Skeletal muscle satellite cell (primary cell): ENCODE results near the gene SOWAHC.
"Not testable (repeated sequence)": the region's sequence is repeated elsewhere in the genome, so short reads cannot be mapped to it uniquely, and the experiment has no call there.

Source experiments
- H3K27me3 ChIP-seq: 2 replicates; pipeline ENCODE4 v1.7.0; 2013; ENCODE audit warnings: low read length; ENCODE audit not compliant: control insufficient read depth, insufficient read depth
- H3K36me3 ChIP-seq: 2 replicates; pipeline ENCODE4 v1.7.0; 2013; ENCODE audit warnings: mild to moderate bottlenecking, control low read depth, low read length; ENCODE audit not compliant: insufficient read depth
- H3K4me1 ChIP-seq: 2 replicates; pipeline ENCODE4 v1.7.0; 2013; ENCODE audit warnings: low read length; ENCODE audit not compliant: control insufficient read depth, insufficient read depth
- H3K4me2 ChIP-seq: 2 replicates; pipeline ENCODE4 v1.7.0; 2013; ENCODE audit warnings: mild to moderate bottlenecking, low read length
- H3K4me3 ChIP-seq: 2 replicates; pipeline ENCODE4 v1.7.0; 2013; ENCODE audit warnings: low read length
- H3K9ac ChIP-seq: 2 replicates; pipeline ENCODE4 v1.7.0; 2013; ENCODE audit warnings: mild to moderate bottlenecking, low read depth, low read length, moderate library complexity
- H3K9me3 ChIP-seq: replicated peaks from 2 replicates; pipeline ENCODE4 v1.7.0; 2013; ENCODE audit warnings: mild to moderate bottlenecking, control low read depth, low read length

SOWAHC gene

DNA sequence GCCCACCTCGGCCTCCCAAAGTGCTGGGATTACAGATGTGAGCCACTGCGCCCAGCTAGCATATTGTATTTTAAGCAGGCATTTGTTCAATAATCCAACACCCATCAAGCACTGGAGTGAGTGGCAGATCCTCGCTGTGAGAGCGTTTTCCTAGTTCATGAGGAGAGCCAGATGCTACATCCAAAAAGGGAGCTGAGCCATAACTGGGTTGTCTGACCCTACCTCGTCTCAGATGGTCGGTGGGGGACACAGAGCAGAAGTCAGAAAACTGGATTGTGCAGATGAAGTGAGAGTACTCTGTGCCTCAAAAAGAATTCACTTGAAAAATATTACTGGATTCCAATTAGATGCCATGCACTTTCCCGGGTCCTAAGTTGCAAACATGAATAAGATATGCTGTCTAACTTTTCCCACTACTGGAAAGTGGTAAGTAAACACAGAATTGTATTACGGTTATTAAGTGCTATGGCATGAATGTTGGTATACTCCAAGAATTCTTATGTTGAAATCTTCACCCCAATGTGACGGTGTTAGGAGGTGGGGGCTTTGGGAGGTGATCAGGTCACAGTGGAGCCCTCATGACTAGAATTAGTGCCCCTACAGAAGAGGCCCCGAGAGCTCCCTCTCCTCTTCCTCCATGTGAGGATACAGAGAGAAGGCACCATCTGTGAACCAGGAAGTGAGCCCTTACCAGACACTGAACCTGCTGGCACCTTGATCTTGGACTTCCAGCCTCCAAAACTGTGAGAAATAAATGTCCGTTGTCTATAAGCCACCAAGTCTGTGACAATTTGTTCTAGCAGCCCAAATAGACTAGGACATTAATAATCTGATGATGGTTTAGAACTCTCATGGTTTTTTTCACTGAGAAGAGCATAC is 21.5 kb downstream of the SOWAHC start:
- H3K4me1 ChIP-seq: no peaks in the 10 kb centered on the region
- no peaks in the 10 kb centered on the region for H3K9me3 ChIP-seq
- no peak overlapping the region for H3K4me2 ChIP-seq
- no peaks in the 10 kb centered on the region for H3K36me3 ChIP-seq
- H3K4me3 ChIP-seq: no peak overlapping the region
- H3K27me3 ChIP-seq: peaks cover 28% of the 10 kb centered on the region
- H3K9ac ChIP-seq: no peak overlapping the region

GRCh38 chr2:109636317-109636716 is 22.2 kb downstream of the SOWAHC start:
- H3K27me3 ChIP-seq: peaks cover 28% of the 10 kb centered on the region
- H3K9me3 ChIP-seq: no peaks in the 10 kb centered on the region
- H3K4me2 ChIP-seq: no peak overlapping the region
- H3K4me3 ChIP-seq: no peak overlapping the region
- H3K9ac ChIP-seq: no peak overlapping the region
- no peaks in the 10 kb centered on the region for H3K36me3 ChIP-seq
- H3K4me1 ChIP-seq: no peaks in the 10 kb centered on the region

DNA sequence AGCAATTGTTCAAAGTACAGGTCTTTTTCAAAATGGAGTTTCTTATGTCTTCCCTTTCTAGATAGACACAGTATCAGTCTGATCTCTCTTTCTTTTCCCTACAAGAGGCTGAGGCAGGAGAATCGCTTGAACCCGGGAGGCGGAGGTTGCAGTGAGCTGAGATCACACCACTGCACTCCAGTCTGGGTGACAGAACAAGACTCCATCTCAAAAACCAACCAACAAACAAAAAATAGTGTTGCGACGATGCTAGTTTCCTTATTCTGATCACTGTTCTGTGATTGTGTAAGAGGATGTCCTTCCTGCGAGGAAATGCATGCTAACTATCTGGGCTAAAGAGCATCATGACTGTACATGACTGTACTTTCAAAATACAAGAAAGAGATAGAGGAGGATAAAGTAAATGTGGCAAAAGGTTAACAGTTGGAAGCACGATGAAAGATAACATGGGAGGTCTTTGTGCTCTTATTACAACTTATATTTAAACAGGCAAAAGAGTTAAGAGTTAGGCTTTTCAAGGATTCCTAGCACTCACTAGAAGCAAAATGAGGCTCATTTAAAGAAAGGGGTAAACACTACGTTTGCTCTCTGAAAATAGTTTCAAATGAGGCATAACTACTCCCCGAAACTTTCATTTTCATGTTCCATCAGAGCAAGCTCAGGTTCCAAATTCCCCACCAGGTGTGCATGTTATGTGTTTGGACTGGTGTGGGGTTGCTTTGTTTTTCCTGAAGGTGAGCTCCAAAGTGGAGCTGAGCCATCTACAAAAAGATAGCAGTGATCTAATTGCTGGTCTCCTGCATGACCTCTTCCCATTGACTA is 23.8 kb downstream of the SOWAHC start:
- Histone ChIP-seq H3K9me3 (no peaks in the 10 kb centered on the region), H3K27me3 (peaks cover 31% of the 10 kb centered on the region), H3K4me3 (no peak overlapping the region), H3K4me2 (no peak overlapping the region), H3K36me3 (no peaks in the 10 kb centered on the region), H3K9ac (no peak overlapping the region), H3K4me1 (no peaks in the 10 kb centered on the region)

DNA sequence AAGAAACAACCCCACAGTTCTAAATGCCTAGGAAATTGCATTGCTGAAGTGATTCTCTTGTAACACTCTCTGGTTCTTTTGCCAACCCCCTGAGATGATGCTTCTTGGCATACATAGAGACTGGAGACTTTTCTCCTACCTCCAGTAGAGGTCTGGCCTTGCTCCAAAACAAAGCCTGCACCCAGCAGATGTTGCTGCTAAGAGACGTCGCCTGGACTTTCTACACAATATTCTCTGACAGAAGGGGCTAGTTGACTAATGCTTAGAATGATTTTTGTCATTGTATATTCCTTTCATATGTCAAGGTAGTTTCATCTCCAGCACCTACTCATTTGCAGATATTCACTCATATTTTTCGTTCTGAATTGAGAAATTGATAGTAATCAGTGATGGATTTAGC is 24.6 kb downstream of the SOWAHC start:
- Histone ChIP-seq H3K4me1 (no peaks in the 10 kb centered on the region), H3K4me2 (no peak overlapping the region), H3K9ac (no peak overlapping the region), H3K9me3 (no peaks in the 10 kb centered on the region), H3K36me3 (no peaks in the 10 kb centered on the region), H3K27me3 (peaks cover 31% of the 10 kb centered on the region), H3K4me3 (no peak overlapping the region)

- H3K9ac ChIP-seq, H3K4me2 ChIP-seq, H3K4me1 ChIP-seq, H3K9me3 ChIP-seq, H3K36me3 ChIP-seq, H3K4me3 ChIP-seq: not testable (repeated sequence)
- peaks cover 26% of the 10 kb centered on the region for H3K27me3 ChIP-seq
Observed at GRCh38 chr2:109640000-109640399, 25.8 kb downstream of the SOWAHC start.

DNA sequence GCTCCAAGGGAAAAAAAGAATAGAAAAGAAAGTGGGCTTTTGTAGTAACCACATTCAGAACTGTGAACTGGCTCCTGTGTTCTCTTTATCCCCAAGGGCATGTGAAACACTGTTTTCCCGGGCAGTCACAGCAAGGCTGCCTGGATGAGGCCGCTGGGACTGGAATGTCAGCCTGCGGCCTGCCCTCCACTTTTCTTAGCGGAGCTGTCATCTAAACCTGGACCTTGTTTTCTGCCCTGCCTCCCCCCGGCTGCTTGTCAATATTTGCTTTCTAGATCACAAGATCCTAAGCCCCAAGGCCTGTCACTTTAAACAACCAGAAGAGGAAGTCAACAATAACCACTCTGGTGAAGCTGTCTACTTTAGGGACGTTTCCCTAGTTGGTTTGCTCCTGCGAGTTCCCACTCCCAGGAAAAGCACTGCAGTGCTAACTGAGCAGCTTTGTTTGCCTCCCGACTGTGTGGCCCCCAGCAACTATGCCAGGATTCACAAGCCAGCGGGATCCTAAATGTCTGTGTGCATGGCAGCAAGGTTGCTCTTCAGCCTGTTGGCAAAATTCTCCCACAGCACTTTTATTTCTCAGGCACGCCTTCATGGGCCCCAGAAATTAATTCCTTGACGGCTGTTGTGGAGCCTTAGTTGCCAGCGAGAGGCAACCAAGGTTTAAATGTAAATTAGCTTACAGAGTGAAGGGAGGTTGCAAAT is 30.6 kb downstream of the SOWAHC start:
- Histone ChIP-seq H3K4me3 (no peak overlapping the region), H3K9me3 (no peaks in the 10 kb centered on the region), H3K9ac (no peak overlapping the region), H3K36me3 (no peaks in the 10 kb centered on the region), H3K4me2 (no peak overlapping the region), H3K27me3 (peaks cover 8% of the 10 kb centered on the region), H3K4me1 (no peaks in the 10 kb centered on the region)

DNA sequence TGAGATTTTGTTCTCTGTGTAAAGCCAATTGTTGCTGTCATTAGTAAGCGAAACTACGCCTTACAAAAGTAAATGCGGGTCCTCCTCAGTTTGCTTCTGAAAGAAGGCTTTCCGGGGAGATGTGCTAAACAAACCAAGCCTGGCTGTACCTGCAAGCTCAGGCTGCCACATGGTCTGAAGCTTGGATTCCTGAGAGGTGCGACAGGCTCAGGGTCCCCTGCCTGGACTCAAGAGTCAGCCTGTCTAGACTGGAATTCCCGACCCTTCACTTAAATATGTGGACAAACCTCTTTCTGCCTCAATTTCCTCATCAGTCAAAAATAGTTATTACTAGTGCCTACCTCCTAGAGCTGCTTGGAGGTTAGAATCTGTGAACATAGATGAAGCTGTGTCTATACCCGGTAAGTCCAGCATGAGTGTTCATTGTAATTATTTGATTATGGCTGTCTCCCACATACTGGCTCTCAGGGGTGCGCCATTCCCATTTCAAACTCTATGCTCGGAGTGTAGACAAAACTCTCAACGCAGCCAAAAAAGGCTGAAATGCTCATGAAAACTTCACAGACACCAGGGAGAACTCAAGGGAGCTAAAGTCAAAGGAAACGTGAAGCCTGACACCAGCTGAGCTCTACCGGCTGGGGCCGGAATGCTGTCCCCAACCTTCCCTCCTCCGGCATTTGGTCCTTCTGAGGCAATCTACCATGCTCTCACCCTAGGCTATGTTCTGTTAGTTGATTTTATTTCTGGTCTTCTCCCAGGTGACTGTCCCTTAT is 31.4 kb downstream of the SOWAHC start:
- Histone ChIP-seq H3K4me3 (no peak overlapping the region), H3K4me2 (no peak overlapping the region), H3K27me3 (peaks cover 13% of the 10 kb centered on the region), H3K4me1 (no peaks in the 10 kb centered on the region), H3K9me3 (no peaks in the 10 kb centered on the region), H3K9ac (no peak overlapping the region), H3K36me3 (no peaks in the 10 kb centered on the region)

DNA sequence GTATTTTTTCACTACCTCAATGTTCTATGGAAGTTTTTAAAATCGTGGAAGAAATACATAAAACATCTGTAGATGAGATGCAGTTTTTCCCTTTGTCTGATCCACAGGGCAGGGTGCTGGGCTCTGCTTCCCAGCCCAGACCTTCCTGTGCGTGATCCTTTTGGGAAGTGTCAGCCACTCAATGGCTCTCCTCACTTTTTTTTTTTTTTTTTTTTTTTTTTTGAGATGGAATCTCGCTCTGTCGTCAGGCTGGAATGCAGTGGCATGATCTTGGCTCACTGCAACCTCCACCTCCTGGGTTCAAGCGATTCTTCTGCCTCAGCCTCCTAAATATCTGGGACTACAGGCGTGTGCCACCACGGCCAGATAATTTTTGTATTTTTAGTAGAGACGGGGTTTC is 32.8 kb downstream of the SOWAHC start:
- Histone ChIP-seq H3K27me3 (peaks cover 25% of the 10 kb centered on the region), H3K9me3 (no peaks in the 10 kb centered on the region), H3K4me3 (no peak overlapping the region), H3K4me2 (no peak overlapping the region), H3K9ac (no peak overlapping the region), H3K4me1 (no peaks in the 10 kb centered on the region), H3K36me3 (no peaks in the 10 kb centered on the region)

DNA sequence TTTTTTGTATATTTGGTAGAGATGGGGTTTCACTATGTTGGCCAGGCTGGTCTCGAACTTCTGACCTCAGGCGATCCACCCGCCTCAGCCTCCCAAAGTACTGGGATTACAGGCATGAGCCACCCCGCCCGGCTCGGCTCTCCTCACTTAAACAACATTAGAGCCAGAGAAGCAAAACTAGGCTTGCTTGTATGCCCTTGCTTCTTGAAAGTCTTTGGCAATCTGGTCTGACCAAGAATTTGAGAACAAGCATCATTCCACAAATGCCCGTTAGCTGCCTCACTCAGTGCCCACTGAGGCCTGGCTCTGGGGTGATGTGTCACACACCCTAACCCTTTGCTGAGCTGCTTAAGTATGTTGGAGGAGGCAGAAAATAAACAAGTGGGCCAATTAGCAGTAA is 33.5 kb downstream of the SOWAHC start:
- Histone ChIP-seq H3K36me3 (no peaks in the 10 kb centered on the region), H3K27me3 (peaks cover 28% of the 10 kb centered on the region), H3K9me3 (no peaks in the 10 kb centered on the region), H3K9ac (no peak overlapping the region), H3K4me1 (no peaks in the 10 kb centered on the region), H3K4me3 (no peak overlapping the region), H3K4me2 (no peak overlapping the region)

GRCh38 chr2:109648041-109648527 is 33.9 kb downstream of the SOWAHC start:
- H3K4me1 ChIP-seq: no peaks in the 10 kb centered on the region
- H3K36me3 ChIP-seq: no peaks in the 10 kb centered on the region
- no peak overlapping the region for H3K4me3 ChIP-seq
- H3K4me2 ChIP-seq: no peak overlapping the region
- H3K9ac ChIP-seq: no peak overlapping the region
- H3K27me3 ChIP-seq: peaks cover 28% of the 10 kb centered on the region
- H3K9me3 ChIP-seq: no peaks in the 10 kb centered on the region
